Measurements from ENCODE around the gene NF2.

DNA sequence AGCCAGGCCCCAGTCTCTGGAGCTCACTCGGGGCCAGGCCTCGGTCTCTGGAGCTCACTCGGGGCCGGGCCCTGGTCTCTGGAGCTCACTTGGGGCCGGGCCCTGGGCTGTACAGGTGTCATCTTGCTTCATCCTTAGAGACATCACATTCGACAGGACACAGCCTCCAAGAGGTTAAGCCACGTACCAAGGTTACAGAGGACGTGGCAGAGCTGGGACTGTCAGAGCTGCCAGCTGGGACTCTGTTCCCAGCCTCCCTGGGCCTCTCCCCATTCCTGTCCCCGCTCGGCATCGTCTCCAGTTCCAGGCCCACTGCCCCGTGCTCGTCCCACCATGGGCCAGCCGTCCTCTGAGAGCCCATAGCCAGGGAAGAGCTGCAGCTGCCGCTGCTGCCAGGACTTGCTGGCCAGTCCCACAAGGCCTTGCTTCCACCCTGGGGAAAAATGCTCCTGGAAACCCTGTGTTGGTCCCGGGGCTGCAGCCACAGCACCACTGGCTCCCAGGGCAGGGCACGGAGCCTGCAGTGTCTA, 136.0 kb downstream of the NF2 start:
- no peak for TF ChIP-seq POLR2A (IDR thresholded peaks at IDR 0.05; ENCODE audit: low read depth, low read length)
- no peak for TF ChIP-seq POLR2AphosphoS5 (IDR thresholded peaks at IDR 0.05; ENCODE audit: low read depth, low read length)
